Stomach (tissue), 4 donors: ENCODE results near the gene ADORA1.

Experiments
- CTCF ChIP-seq, 7 experiments: fragments of 450-650 bp in 4 of 7; fragments of 200-600 bp in 3 of 7; sonication (generic) in 3 of 7; IDR thresholded peaks; one replicate each; pipeline ENCODE4 v1.5.1; 2016 to 2019; ENCODE audit warnings: antibody characterized with exemption in 7 of 7, control low read depth in 2 of 7, mild to moderate bottlenecking in 1 of 7
- EP300 ChIP-seq: sonication (generic); formaldehyde crosslinking; IDR thresholded peaks from one replicate; pipeline ENCODE4 v1.6.1; 2017; ENCODE audit warnings: antibody characterized with exemption
- POLR2AphosphoS5 ChIP-seq, 3 donors: sonication (generic); formaldehyde crosslinking; IDR thresholded peaks; one replicate each; pipeline ENCODE4 v1.6.1; 2016; ENCODE audit warnings: antibody characterized with exemption in 3 of 3

GRCh38 chr1:203207751-203208150, 80.2 kb downstream of the ADORA1 start:
- TF ChIP-seq EP300 (no peak), POLR2AphosphoS5 (IDR thresholded peaks at IDR 0.05) (no peak), CTCF (IDR thresholded peaks at IDR 0.05) (no peak)
